Erythroblast (primary cell): ENCODE results near the gene RDH5.

Source experiments
- GATA1 ChIP-seq: IDR thresholded peaks from 2 replicates; pipeline ENCODE4 v1.6.1; 2011; ENCODE audit warnings: low read depth, mild to moderate bottlenecking, control low read depth, low read length, moderate library complexity
- POLR2A ChIP-seq: IDR thresholded peaks from 2 replicates; pipeline ENCODE4 v1.6.1; 2011; ENCODE audit warnings: mild to moderate bottlenecking, low read length

DNA sequence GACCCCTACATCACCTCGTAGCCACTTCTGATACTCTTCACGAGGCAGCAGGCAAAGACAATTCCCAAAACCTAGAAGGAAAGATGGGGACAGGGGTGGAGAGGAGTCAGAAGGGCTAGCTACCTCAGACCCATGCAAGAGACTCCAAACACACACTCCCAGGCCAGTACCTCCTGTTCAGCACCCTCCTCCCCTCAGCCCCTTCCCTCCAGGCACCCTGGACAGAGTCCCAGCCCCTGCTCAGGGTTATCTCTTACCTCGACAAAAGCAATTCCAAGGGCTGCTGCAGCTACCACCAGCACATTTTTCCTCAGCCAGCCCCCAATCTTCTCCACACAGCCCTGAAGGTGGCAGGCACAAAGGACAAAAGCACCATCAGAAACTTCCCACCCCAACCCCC lies 5.4 kb downstream of the RDH5 start:
- TF ChIP-seq POLR2A (no peak), GATA1 (no peak)
